RWPE2 (cell line): ENCODE measurements around the gene PLXNB1.
A peak's percentile ranks its signal among the peaks of the same experiment; 100 is the strongest.

Source experiments
- ATAC-seq: fragments of 200-7000 bp; cut with Tn5 transposase; 3 replicates; pipeline ENCODE4 v1.9.1; 2021; ENCODE audit warnings: low read depth
- DNase-seq: peaks from one replicate; pipeline ENCODE4 v3.0.0-alpha.2; 2020; ENCODE audit warnings: low spot score
- H3K27ac ChIP-seq: fragments of 450-650 bp; 2 replicates; pipeline ENCODE4 v1.5.1; 2017; ENCODE audit warnings: mild to moderate bottlenecking; ENCODE audit not compliant: poor library complexity, severe bottlenecking
- H3K27me3 ChIP-seq: fragments of 250-450 bp; sonication (Bioruptor Pico); 2 replicates; pipeline ENCODE4 v1.5.1; 2021; ENCODE audit warnings: mild to moderate bottlenecking, moderate library complexity; ENCODE audit not compliant: insufficient read depth, poor library complexity, severe bottlenecking
- H3K36me3 ChIP-seq: fragments of 250-450 bp; sonication (Bioruptor Pico); 2 replicates; pipeline ENCODE4 v1.5.1; 2020; ENCODE audit warnings: low read depth, mild to moderate bottlenecking, moderate library complexity
- H3K4me1 ChIP-seq: fragments of 250-450 bp; sonication (Bioruptor Pico); 2 replicates; pipeline ENCODE4 v1.5.1; 2021; ENCODE audit warnings: mild to moderate bottlenecking, moderate library complexity; ENCODE audit not compliant: insufficient read depth, poor library complexity, severe bottlenecking
- H3K4me3 ChIP-seq: fragments of 250-450 bp; sonication (Bioruptor Pico); 2 replicates; pipeline ENCODE4 v1.5.1; 2021; ENCODE audit warnings: mild to moderate bottlenecking, moderate library complexity; ENCODE audit not compliant: severe bottlenecking
- H3K9me3 ChIP-seq: fragments of 250-450 bp; sonication (Bioruptor Pico); 2 replicates; pipeline ENCODE4 v1.5.1; 2021; ENCODE audit warnings: mild to moderate bottlenecking, moderate library complexity; ENCODE audit not compliant: severe bottlenecking
- CTCF ChIP-seq: fragments of 450-650 bp; IDR thresholded peaks from one replicate; pipeline ENCODE4 v1.5.1; 2017; ENCODE audit warnings: mild to moderate bottlenecking, moderate library complexity; ENCODE audit not compliant: poor library complexity, severe bottlenecking

The PLXNB1 gene

GRCh38 chr3:48459773-48460516 is 30.1 kb upstream of the PLXNB1 start:
- no peak overlapping the region for H3K27ac ChIP-seq
- H3K27me3 ChIP-seq = no peaks in the 10 kb centered on the region
- no peaks in the 10 kb centered on the region for H3K9me3 ChIP-seq
- TF ChIP-seq CTCF = no peak
- H3K4me3 ChIP-seq = no peak overlapping the region
- ATAC-seq (no peak), DNase-seq (no peak)
- H3K4me1 ChIP-seq = no peaks in the 10 kb centered on the region
- H3K36me3 ChIP-seq = peaks cover 55% of the 10 kb centered on the region

DNA sequence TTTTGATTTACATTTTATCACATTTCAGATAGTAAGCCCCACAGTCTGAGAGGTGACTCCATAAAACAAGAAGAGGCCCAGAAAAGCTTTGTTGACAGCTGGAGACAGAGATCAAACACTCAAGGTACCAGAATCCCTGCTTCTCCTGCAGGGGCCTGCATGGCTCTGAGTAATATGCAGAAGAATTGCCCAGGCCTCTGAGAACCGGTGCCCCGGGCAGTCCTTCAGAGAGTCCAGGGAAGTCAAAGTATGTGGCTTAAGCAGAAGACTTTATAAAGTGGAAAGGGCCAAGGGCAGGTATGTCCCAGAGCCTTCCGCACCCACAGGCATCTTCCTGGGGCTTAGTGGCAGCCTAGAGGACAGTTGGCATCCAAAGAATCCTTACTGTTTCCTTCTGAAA is 29.4 kb upstream of the PLXNB1 start:
- TF ChIP-seq CTCF = no peak
- DNase-seq (no peak), ATAC-seq (peak; percentile 24; the same call in 1 of the 3 replicates)
- H3K4me1 ChIP-seq = no peaks in the 10 kb centered on the region
- H3K27me3 ChIP-seq = no peaks in the 10 kb centered on the region
- H3K27ac ChIP-seq = no peak overlapping the region
- no peak overlapping the region for H3K4me3 ChIP-seq
- H3K36me3 ChIP-seq = peaks cover 61% of the 10 kb centered on the region
- no peaks in the 10 kb centered on the region for H3K9me3 ChIP-seq

GRCh38 chr3:48456456-48456855 is 26.6 kb upstream of the PLXNB1 start:
- Histone ChIP-seq H3K4me1 (no peaks in the 10 kb centered on the region), H3K36me3 (peaks cover 86% of the 10 kb centered on the region), H3K4me3 (no peak overlapping the region), H3K9me3 (no peaks in the 10 kb centered on the region), H3K27ac (no peak overlapping the region), H3K27me3 (no peaks in the 10 kb centered on the region)
- DNase-seq (no peak), ATAC-seq (no peak)
- no peak for TF ChIP-seq CTCF

DNA sequence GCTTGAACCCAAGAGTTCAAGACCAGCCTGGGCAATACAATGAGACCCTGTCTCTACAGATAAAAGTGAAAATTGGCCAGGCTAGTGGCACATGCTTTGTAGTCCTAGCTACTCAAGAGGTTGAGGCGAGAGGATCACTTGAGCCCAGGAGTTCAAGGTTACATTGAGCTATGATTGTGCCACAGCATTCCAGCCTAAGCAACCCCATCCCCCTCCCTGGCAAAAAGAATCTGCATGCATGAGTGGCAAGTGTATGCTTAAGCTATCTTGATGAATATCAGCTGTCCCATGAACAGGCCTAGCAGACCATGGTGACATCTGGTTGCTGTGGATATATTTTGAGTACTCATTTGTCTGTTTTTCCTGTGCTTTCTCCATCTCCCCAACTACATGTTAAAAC is 21.4 kb upstream of the PLXNB1 start:
- H3K27ac ChIP-seq = no peak overlapping the region
- no peak for DNase-seq
- no peak overlapping the region for H3K4me3 ChIP-seq
- H3K9me3 ChIP-seq = no peaks in the 10 kb centered on the region
- ATAC-seq = no peak
- H3K36me3 ChIP-seq = peaks cover 54% of the 10 kb centered on the region
- no peaks in the 10 kb centered on the region for H3K27me3 ChIP-seq
- TF ChIP-seq CTCF = no peak
- peaks cover 9% of the 10 kb centered on the region for H3K4me1 ChIP-seq
